Loucy (cell line): ENCODE measurements around the gene SRD5A1.

Experiments
- CTCF ChIP-seq: fragments of 200-600 bp; sonication (generic); conservative IDR thresholded peaks from 2 replicates; pipeline ENCODE4 v1.5.1; 2014; ENCODE audit warnings: mild to moderate bottlenecking, antibody characterized with exemption, low read length
- EZH2phosphoT487 ChIP-seq: fragments of 200-600 bp; IDR thresholded peaks from 2 replicates; pipeline ENCODE4 v1.6.1; 2018; ENCODE audit warnings: antibody characterized with exemption, mild to moderate bottlenecking, moderate library complexity, borderline replicate concordance

GRCh38 chr5:6632324-6632887 lies 834 bp upstream of the SRD5A1 start:
- TF ChIP-seq CTCF (no peak; the same call in 1 of the 2 replicates), EZH2phosphoT487 (no peak)
